ENCODE measurements around the gene WNT9B.

WNT9B gene

GRCh38 chr17:46879101-46879500, 27.7 kb downstream of the WNT9B start:
- H3K4me3 ChIP-seq (replicated peaks; ENCODE audit: low read depth, low read length), result no peak overlapping the region
- DNase-seq (ENCODE audit: low read depth), result no peak
- no peak for TF ChIP-seq CTCF (IDR thresholded peaks at IDR 0.05; ENCODE audit: low read length, missing control alignments)

GRCh38 chr17:46881015-46881414, 29.6 kb downstream of the WNT9B start:
- TF ChIP-seq CTCF (IDR thresholded peaks at IDR 0.05; ENCODE audit: low read length, missing control alignments), result no peak
- no peak for DNase-seq (ENCODE audit: low read depth)
- H3K4me3 ChIP-seq (replicated peaks; ENCODE audit: low read depth, low read length), result no peak overlapping the region

- no peak for DNase-seq (ENCODE audit: low read depth)
- TF ChIP-seq CTCF (IDR thresholded peaks at IDR 0.05; ENCODE audit: low read length, missing control alignments), result no peak
- H3K4me3 ChIP-seq (replicated peaks; ENCODE audit: low read depth, low read length), result no peak overlapping the region
These were observed 31.3 kb downstream of the WNT9B start for GRCh38 chr17:46882666-46883065.

- no peak for DNase-seq (ENCODE audit: low read depth)
- H3K4me3 ChIP-seq (replicated peaks; ENCODE audit: low read depth, low read length), result no peak overlapping the region
- TF ChIP-seq CTCF (IDR thresholded peaks at IDR 0.05; ENCODE audit: low read length, missing control alignments), result no peak
These were observed 32.6 kb downstream of the WNT9B start for GRCh38 chr17:46883871-46884520.

GRCh38 chr17:46884552-46884951, 33.2 kb downstream of the WNT9B start:
- no peak for DNase-seq (ENCODE audit: low read depth)
- no peak for TF ChIP-seq CTCF (IDR thresholded peaks at IDR 0.05; ENCODE audit: low read length, missing control alignments)
- no peak overlapping the region for H3K4me3 ChIP-seq (replicated peaks; ENCODE audit: low read depth, low read length)

- no peak for DNase-seq (ENCODE audit: low read depth)
- no peak for TF ChIP-seq CTCF (IDR thresholded peaks at IDR 0.05; ENCODE audit: low read length, missing control alignments)
- no peak overlapping the region for H3K4me3 ChIP-seq (replicated peaks; ENCODE audit: low read depth, low read length)
These were observed 34.3 kb downstream of the WNT9B start for GRCh38 chr17:46885415-46886309.
